ENCODE results near the gene TMEM72.

The TMEM72 gene

GRCh38 chr10:44897049-44897448, 14.1 kb upstream of the TMEM72 start:
- Histone ChIP-seq H3K4me1 (no peaks in the 10 kb centered on the region), H3K4me3 (no peak overlapping the region), H3K9me3 (no peaks in the 10 kb centered on the region), H3K36me3 (replicated peaks) (no peaks in the 10 kb centered on the region), H3K27me3 (ENCODE audit: low read depth) (no peaks in the 10 kb centered on the region)
- in situ Hi-C loops (cut with MboI; ENCODE audit: low sequenced_read_pairs) = no loop called here
- no peak for DNase-seq (ENCODE audit: low spot score in 2 of 2)

DNA sequence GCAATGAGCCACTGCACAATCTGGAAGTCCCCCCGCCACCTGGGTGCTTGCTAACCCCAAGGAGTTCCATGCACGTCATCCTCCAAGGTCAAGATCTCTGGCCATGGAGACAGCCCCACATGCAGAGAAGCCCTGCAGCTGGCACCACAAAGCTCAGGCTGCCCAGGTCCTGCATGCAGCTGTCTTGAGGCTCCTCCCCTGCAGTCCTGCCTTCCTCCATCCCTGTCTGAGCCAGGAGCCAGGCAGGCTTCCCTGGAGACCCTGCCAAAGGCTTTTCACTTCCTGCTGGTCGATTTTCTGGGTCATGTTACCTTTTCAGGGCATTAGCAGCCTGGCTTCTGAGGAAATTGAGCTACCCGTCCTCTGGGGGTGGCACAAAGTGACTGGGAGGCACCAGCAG, 12.5 kb upstream of the TMEM72 start:
- no peaks in the 10 kb centered on the region for H3K27me3 ChIP-seq (ENCODE audit: low read depth)
- no peaks in the 10 kb centered on the region for H3K4me1 ChIP-seq
- no peak for DNase-seq (ENCODE audit: low spot score in 2 of 2)
- no peaks in the 10 kb centered on the region for H3K9me3 ChIP-seq
- no peaks in the 10 kb centered on the region for H3K36me3 ChIP-seq (replicated peaks)
- no peak overlapping the region for H3K4me3 ChIP-seq
- in situ Hi-C loops (cut with MboI; ENCODE audit: low sequenced_read_pairs) = no loop called here

GRCh38 chr10:44899450-44900080, 11.6 kb upstream of the TMEM72 start:
- H3K27me3 ChIP-seq (ENCODE audit: low read depth) = no peaks in the 10 kb centered on the region

GRCh38 chr10:44902941-44903545, 8.1 kb upstream of the TMEM72 start:
- H3K27me3 ChIP-seq (ENCODE audit: low read depth) = no peaks in the 10 kb centered on the region
- H3K9me3 ChIP-seq = no peaks in the 10 kb centered on the region
- no peaks in the 10 kb centered on the region for H3K36me3 ChIP-seq (replicated peaks)
- H3K4me1 ChIP-seq = no peaks in the 10 kb centered on the region
- no peak for DNase-seq (ENCODE audit: low spot score in 2 of 2)
- in situ Hi-C loops (cut with MboI; ENCODE audit: low sequenced_read_pairs) = no loop called here
- H3K4me3 ChIP-seq = no peak overlapping the region

More at GRCh38 chr10:44899450-44900080, 11.6 kb upstream of the TMEM72 start:
- no peaks in the 10 kb centered on the region for H3K36me3 ChIP-seq (replicated peaks)
- H3K9me3 ChIP-seq = no peaks in the 10 kb centered on the region
- no peak overlapping the region for H3K4me3 ChIP-seq
- in situ Hi-C loops (cut with MboI; ENCODE audit: low sequenced_read_pairs) = no loop called here
- no peak for DNase-seq (ENCODE audit: low spot score in 2 of 2)
- H3K4me1 ChIP-seq = no peaks in the 10 kb centered on the region

- in situ Hi-C loops (cut with MboI; ENCODE audit: low sequenced_read_pairs) = no loop called here
- Histone ChIP-seq H3K4me3 (no peak overlapping the region), H3K27me3 (ENCODE audit: low read depth) (no peaks in the 10 kb centered on the region), H3K4me1 (no peaks in the 10 kb centered on the region), H3K36me3 (replicated peaks) (no peaks in the 10 kb centered on the region), H3K9me3 (no peaks in the 10 kb centered on the region)
- no peak for DNase-seq (ENCODE audit: low spot score in 2 of 2)
Measured at GRCh38 chr10:44906486-44906885, 4.7 kb upstream of the TMEM72 start.

DNA sequence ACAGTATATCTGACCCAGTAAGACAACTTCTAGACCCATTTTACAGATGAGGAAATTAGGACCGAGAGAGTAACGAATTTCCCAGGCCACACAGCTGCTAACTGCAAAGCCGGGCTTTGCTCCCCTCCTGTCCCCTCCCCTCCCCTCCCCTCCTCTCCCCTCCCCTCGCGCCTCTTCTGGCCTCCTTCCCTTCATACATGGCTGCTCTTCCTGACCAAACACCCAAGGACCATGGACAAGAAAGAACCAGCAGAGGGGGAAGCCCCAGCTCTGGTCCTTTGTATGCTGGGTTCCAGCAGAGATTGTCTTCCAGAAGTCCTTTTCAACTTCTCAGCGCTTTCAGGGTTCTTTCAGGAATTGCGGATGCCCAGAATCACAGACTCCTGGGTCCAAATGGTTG, 3.6 kb upstream of the TMEM72 start:
- Histone ChIP-seq H3K4me1 (no peaks in the 10 kb centered on the region), H3K36me3 (replicated peaks) (no peaks in the 10 kb centered on the region), H3K27me3 (ENCODE audit: low read depth) (no peaks in the 10 kb centered on the region), H3K4me3 (no peak overlapping the region), H3K9me3 (no peaks in the 10 kb centered on the region)
- in situ Hi-C loops (cut with MboI; ENCODE audit: low sequenced_read_pairs) = no loop called here
- no peak for DNase-seq (ENCODE audit: low spot score in 2 of 2)

DNA sequence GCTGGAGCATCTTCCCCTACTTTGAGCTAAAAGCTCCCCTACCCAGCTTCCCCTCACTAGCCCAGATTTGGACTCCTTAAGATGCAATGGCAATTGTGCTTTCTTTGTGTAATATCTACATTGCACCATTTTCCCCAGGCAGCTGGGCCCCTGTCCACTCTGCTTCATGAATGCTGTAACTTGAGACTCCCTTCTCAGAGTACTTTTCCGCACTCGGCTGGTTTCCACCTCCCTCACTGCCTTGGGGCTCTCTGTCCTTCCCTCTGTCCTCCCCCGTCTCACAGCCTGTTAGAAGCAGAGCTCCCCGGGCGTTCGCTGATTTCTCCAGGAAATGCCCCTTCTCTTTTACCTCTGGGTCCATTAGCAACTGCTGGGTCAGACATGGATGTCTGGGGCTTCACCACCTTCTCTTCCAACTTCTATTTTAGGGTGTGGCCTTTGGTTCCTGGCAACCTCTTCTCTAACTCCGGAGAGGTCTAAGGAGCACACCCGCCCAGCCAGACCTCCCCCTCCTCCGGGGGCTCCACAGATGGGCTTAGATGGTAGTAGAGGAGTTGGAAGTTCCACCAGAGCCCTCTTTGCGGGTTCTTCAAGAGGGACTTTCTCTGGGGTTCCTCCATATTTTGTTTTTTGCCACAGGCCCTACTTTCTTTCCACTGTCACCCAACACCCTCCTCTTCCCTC, 2.9 kb upstream of the TMEM72 start:
- Histone ChIP-seq H3K4me1 (no peaks in the 10 kb centered on the region), H3K9me3 (no peaks in the 10 kb centered on the region), H3K4me3 (no peak overlapping the region), H3K36me3 (replicated peaks) (no peaks in the 10 kb centered on the region), H3K27me3 (ENCODE audit: low read depth) (no peaks in the 10 kb centered on the region)
- no peak for DNase-seq (ENCODE audit: low spot score in 2 of 2)
- in situ Hi-C loops (cut with MboI; ENCODE audit: low sequenced_read_pairs) = no loop called here

DNA sequence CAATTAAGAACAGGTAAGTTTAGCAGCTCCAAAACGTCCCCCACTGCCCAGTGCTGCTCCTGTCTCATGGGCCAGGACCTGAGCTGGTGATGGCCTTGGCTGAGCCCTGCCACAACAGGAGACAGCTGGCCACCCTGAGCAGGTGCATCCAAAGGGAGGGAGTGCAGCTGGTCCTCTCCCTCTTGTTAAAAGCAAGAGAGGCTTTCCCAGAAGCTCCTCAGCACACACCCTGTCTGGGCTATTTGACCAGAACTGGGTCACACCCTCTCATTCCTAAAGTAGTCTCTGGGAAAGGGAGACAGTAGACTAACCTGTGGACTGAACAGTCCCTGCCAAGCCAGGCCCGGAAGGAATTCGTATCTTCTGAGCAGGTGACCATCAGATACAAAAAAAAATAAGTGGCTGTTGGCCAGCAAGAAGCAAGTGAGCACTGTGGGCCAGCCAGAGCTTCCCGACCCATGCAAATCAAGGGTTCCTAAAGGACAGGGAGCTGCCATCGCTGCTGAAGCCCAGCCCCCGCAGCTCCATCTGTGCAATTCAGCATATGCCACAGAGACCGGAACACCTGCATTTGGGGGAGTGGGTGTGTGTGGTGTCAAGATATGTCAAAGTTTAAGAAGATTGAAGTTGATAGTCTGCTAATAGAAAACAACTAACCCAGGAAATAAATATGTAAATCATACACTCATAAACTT, 2.1 kb upstream of the TMEM72 start:
- no peak for DNase-seq (ENCODE audit: low spot score in 2 of 2)
- Histone ChIP-seq H3K27me3 (ENCODE audit: low read depth) (no peaks in the 10 kb centered on the region), H3K36me3 (replicated peaks) (no peaks in the 10 kb centered on the region), H3K4me1 (no peaks in the 10 kb centered on the region), H3K4me3 (no peak overlapping the region), H3K9me3 (no peaks in the 10 kb centered on the region)
- in situ Hi-C loops (cut with MboI; ENCODE audit: low sequenced_read_pairs) = no loop called here

- no peaks in the 10 kb centered on the region for H3K27me3 ChIP-seq (ENCODE audit: low read depth)
- no peaks in the 10 kb centered on the region for H3K4me1 ChIP-seq
- H3K4me3 ChIP-seq = no peak overlapping the region
- no peaks in the 10 kb centered on the region for H3K36me3 ChIP-seq (replicated peaks)
- in situ Hi-C loops (cut with MboI; ENCODE audit: low sequenced_read_pairs) = no loop called here
- H3K9me3 ChIP-seq = no peaks in the 10 kb centered on the region
- DNase-seq (ENCODE audit: low spot score in 2 of 2) = no peak
Measured at GRCh38 chr10:44909910-44910309, 1.2 kb upstream of the TMEM72 start.

DNA sequence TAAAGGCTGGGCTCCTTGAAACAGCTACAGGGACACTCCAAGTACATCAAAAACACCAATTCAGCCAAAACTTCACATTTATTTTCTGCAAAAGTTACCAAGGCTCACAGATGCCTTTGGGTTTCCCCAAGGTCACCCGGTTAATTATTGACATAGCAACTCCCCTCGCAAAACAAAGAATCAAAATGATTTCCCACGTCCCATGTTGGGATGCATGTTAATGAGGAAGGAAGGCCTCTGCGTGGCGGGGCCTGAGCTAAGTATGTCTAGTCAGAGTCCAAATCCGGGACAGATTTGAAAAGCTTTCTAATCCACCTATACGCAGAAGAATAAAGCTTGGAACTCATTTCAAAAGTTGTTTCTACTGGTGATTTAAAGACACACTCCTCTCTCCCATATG, 535 bp upstream of the TMEM72 start:
- H3K4me3 ChIP-seq = no peak overlapping the region
- H3K36me3 ChIP-seq (replicated peaks) = no peaks in the 10 kb centered on the region
- H3K4me1 ChIP-seq = no peaks in the 10 kb centered on the region
- no peaks in the 10 kb centered on the region for H3K9me3 ChIP-seq
- no peak for DNase-seq (ENCODE audit: low spot score in 2 of 2)
- no peaks in the 10 kb centered on the region for H3K27me3 ChIP-seq (ENCODE audit: low read depth)
- in situ Hi-C loops (cut with MboI; ENCODE audit: low sequenced_read_pairs) = no loop called here

- in situ Hi-C loops (cut with MboI; ENCODE audit: low sequenced_read_pairs) = no loop called here
- no peak for DNase-seq (ENCODE audit: low spot score in 2 of 2)
- Histone ChIP-seq H3K9me3 (no peaks in the 10 kb centered on the region), H3K27me3 (ENCODE audit: low read depth) (no peaks in the 10 kb centered on the region), H3K4me3 (no peak overlapping the region), H3K36me3 (replicated peaks) (no peaks in the 10 kb centered on the region), H3K4me1 (no peaks in the 10 kb centered on the region)
Measured at GRCh38 chr10:44911951-44912350, 814 bp downstream of the TMEM72 start.

GRCh38 chr10:44913350-44914081, 2.4 kb downstream of the TMEM72 start:
- Histone ChIP-seq H3K4me1 (no peaks in the 10 kb centered on the region), H3K36me3 (replicated peaks) (no peaks in the 10 kb centered on the region), H3K9me3 (no peaks in the 10 kb centered on the region), H3K4me3 (no peak overlapping the region), H3K27me3 (ENCODE audit: low read depth) (no peaks in the 10 kb centered on the region)
- DNase-seq (ENCODE audit: low spot score in 2 of 2) = no peak
- in situ Hi-C loops (cut with MboI; ENCODE audit: low sequenced_read_pairs) = no loop called here

DNA sequence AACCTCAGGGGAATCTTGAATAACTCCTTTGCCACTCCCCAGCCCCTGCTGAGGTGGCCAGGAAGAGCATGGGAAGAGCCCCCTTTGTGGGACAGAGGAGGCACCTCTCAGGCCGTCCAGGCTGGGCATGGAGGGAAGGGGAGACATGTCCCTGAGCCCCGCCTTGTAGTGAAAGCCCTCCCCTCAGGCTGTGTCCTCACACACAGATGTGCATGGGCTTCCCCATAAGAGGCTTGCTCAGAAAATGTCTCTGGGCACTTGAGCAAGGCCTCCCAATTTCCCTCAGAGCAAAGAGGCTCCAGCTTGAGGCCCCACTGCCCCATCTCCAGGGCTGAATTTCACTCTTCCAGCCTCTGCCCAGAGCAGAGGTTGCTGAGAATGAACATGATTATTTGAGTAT, 3.8 kb downstream of the TMEM72 start:
- H3K9me3 ChIP-seq = no peaks in the 10 kb centered on the region
- no peak overlapping the region for H3K4me3 ChIP-seq
- no peak for DNase-seq (ENCODE audit: low spot score in 2 of 2)
- H3K36me3 ChIP-seq (replicated peaks) = no peaks in the 10 kb centered on the region
- H3K4me1 ChIP-seq = no peaks in the 10 kb centered on the region
- in situ Hi-C loops (cut with MboI; ENCODE audit: low sequenced_read_pairs) = no loop called here
- H3K27me3 ChIP-seq (ENCODE audit: low read depth) = 0 out of 2 replicates have a peak, but pooled peaks cover 2% of the 10 kb centered on the region
